CD4-positive, alpha-beta T cell treated with Interleukin-4 for 1 hour (primary cell): Measurements from ENCODE around the gene KCNAB1.
"Not testable (repeated sequence)": the region's sequence is repeated elsewhere in the genome, so short reads cannot be mapped to it uniquely, and the experiment has no call there.

Experiments
- DNase-seq, 2 donors: peaks; one replicate each; pipeline ENCODE4 v3.0.0-alpha.2; 2020 to 2022

Gene KCNAB1

GRCh38 chr3:156284637-156285036, 164.3 kb downstream of the KCNAB1 start:
- not testable (repeated sequence) for DNase-seq

- DNase-seq: no peak
Measured at GRCh38 chr3:156285626-156286025, 165.2 kb downstream of the KCNAB1 start.

- DNase-seq: no peak
Measured at GRCh38 chr3:156290924-156291271, 170.5 kb downstream of the KCNAB1 start.

GRCh38 chr3:156291272-156292123, 171.1 kb downstream of the KCNAB1 start:
- no peak for DNase-seq

- DNase-seq: no peak
Measured at GRCh38 chr3:156293566-156293965, 173.2 kb downstream of the KCNAB1 start.

- DNase-seq: no peak
Measured at GRCh38 chr3:156297582-156297981, 177.2 kb downstream of the KCNAB1 start.

GRCh38 chr3:156298014-156298413, 177.6 kb downstream of the KCNAB1 start:
- no peak for DNase-seq

- no peak for DNase-seq
Measured at GRCh38 chr3:156298938-156299337, 178.6 kb downstream of the KCNAB1 start.

- DNase-seq: no peak
Measured at GRCh38 chr3:156299569-156299968, 179.2 kb downstream of the KCNAB1 start.

- DNase-seq: no peak
Measured at GRCh38 chr3:156300371-156300770, 180.0 kb downstream of the KCNAB1 start.

- no peak for DNase-seq
Measured at GRCh38 chr3:156300929-156301840, 180.8 kb downstream of the KCNAB1 start.

- no peak for DNase-seq
Measured at GRCh38 chr3:156303001-156303707, 182.8 kb downstream of the KCNAB1 start.

GRCh38 chr3:156304406-156304805, 184.0 kb downstream of the KCNAB1 start:
- no peak for DNase-seq

- DNase-seq: no peak
Measured at GRCh38 chr3:156305672-156306071, 185.3 kb downstream of the KCNAB1 start.

GRCh38 chr3:156307704-156308103, 187.3 kb downstream of the KCNAB1 start:
- no peak for DNase-seq

GRCh38 chr3:156311431-156311830, 191.1 kb downstream of the KCNAB1 start:
- DNase-seq: no peak

- DNase-seq: no peak
Measured at GRCh38 chr3:156311930-156312329, 191.6 kb downstream of the KCNAB1 start.

GRCh38 chr3:156316076-156316475, 195.7 kb downstream of the KCNAB1 start:
- no peak for DNase-seq

- DNase-seq: no peak
Measured at GRCh38 chr3:156317462-156318074, 197.2 kb downstream of the KCNAB1 start.

- DNase-seq: no peak
Measured at GRCh38 chr3:156321945-156322344, 201.6 kb downstream of the KCNAB1 start.

- DNase-seq: no peak
Measured at GRCh38 chr3:156323466-156323865, 203.1 kb downstream of the KCNAB1 start.

GRCh38 chr3:156330415-156330814, 210.0 kb downstream of the KCNAB1 start:
- DNase-seq: no peak

GRCh38 chr3:156332304-156332703, 211.9 kb downstream of the KCNAB1 start:
- DNase-seq: no peak
